DND-41 (cell line): ENCODE measurements around the gene ST3GAL4.
A peak's percentile ranks its signal among the peaks of the same experiment; 100 is the strongest.

Experiments
- ATAC-seq: fragments of 200-7000 bp; cut with Tn5 transposase; 3 replicates; pipeline ENCODE4 v1.9.1; 2021; ENCODE audit warnings: low read depth; ENCODE audit not compliant: insufficient read depth
- DNase-seq: peaks from one replicate; pipeline ENCODE4 v3.0.0-alpha.2; 2020
- H2AFZ ChIP-seq: 2 replicates; pipeline ENCODE4 v1.6.0; 2012; ENCODE audit warnings: low read depth, low read length
- H3K27ac ChIP-seq: 2 replicates; pipeline ENCODE4 v1.5.1; 2012; ENCODE audit warnings: low read length, inconsistent platforms
- H3K27me3 ChIP-seq: fragments of 200-600 bp; sonication (generic); 2 replicates; pipeline ENCODE4 v1.6.0; 2012; ENCODE audit warnings: low read length, mild to moderate bottlenecking, inconsistent platforms; ENCODE audit not compliant: insufficient read depth, poor library complexity
- H3K36me3 ChIP-seq: 2 replicates; pipeline ENCODE4 v1.5.1; 2012; ENCODE audit warnings: low read length, inconsistent platforms; ENCODE audit not compliant: insufficient read depth
- H3K4me1 ChIP-seq: 2 replicates; pipeline ENCODE4 v1.5.1; 2012; ENCODE audit warnings: mild to moderate bottlenecking, low read length; ENCODE audit not compliant: insufficient read depth
- H3K4me2 ChIP-seq: 2 replicates; pipeline ENCODE4 v1.6.0; 2012; ENCODE audit warnings: mild to moderate bottlenecking, moderate library complexity, low read length, inconsistent platforms; ENCODE audit not compliant: insufficient read depth
- H3K4me3 ChIP-seq, 2 experiments: fragments of 200-600 bp in 1 of 2; shearing (Covaris generic) in 1 of 2; 2 replicates each; pipeline ENCODE4 v1.5.1; 2012 to 2016; ENCODE audit warnings: inconsistent platforms in 2 of 2, low read length in 2 of 2, mild to moderate bottlenecking in 2 of 2, low read depth in 1 of 2, moderate library complexity in 1 of 2
- H3K79me2 ChIP-seq: 2 replicates; pipeline ENCODE4 v1.6.0; 2012; ENCODE audit warnings: low read length, inconsistent platforms; ENCODE audit not compliant: insufficient read depth
- H3K9ac ChIP-seq: 2 replicates; pipeline ENCODE4 v1.6.0; 2012; ENCODE audit warnings: low read depth, mild to moderate bottlenecking, inconsistent platforms, low read length, moderate library complexity
- H3K9me3 ChIP-seq: 2 replicates; pipeline ENCODE4 v1.5.1; 2012; ENCODE audit warnings: low read length, moderate library complexity, mild to moderate bottlenecking, inconsistent platforms; ENCODE audit not compliant: insufficient read depth, severe bottlenecking
- H4K20me1 ChIP-seq: 2 replicates; pipeline ENCODE4 v1.6.0; 2012; ENCODE audit warnings: low read length; ENCODE audit not compliant: insufficient read depth
- EZH2 ChIP-seq: IDR thresholded peaks from 3 replicates; pipeline ENCODE4 v1.6.1; 2012; ENCODE audit warnings: borderline replicate concordance, low read depth, mild to moderate bottlenecking, moderate library complexity, low read length, inconsistent platforms; ENCODE audit not compliant: severe bottlenecking
- TF ChIP-seq, protein P1 (sequence below): IDR thresholded peaks from 2 replicates; pipeline ENCODE4 v1.5.1; 2012; ENCODE audit warnings: borderline replicate concordance, low read length, moderate library complexity, mild to moderate bottlenecking; ENCODE audit not compliant: poor library complexity, severe bottlenecking; ENCODE audit errors: extremely low read depth

The ST3GAL4 gene

DNA sequence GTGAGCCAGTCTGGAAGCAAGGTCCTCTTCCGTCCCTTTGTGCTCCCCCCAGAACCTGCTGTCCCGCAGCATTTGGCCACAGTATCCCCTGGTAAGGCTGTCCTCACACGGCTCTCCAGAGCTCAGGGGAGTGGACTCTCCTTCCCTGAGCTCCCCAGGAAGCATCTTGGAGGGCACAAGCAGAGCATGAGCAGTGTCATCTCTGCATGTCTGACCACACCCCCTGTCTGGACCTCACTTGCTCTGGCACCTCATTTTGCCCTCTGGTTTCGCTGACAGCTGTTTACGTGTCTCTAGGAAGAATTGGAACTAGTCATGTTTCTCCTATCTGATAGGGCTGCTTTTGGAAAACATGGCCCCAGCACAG lies 36.1 kb upstream of the ST3GAL4 start:
- Histone ChIP-seq H3K27ac (peak overlapping the region; percentile 95), H3K4me1 (peaks cover 44% of the 10 kb centered on the region), H3K4me2 (peak overlapping the region; percentile 85), H4K20me1 (no peaks in the 10 kb centered on the region), H3K36me3 (no peaks in the 10 kb centered on the region), H3K27me3 (no peaks in the 10 kb centered on the region), H3K4me3 (peak overlapping the region in 1 of 2 experiments; percentile 51; a peak in 2 of 4 replicates), H3K79me2 (peaks cover 21% of the 10 kb centered on the region), H3K9me3 (no peaks in the 10 kb centered on the region), H3K9ac (peak overlapping the region; percentile 67), H2AFZ (peak overlapping the region; percentile 72)
- TF ChIP-seq, protein P1, sequence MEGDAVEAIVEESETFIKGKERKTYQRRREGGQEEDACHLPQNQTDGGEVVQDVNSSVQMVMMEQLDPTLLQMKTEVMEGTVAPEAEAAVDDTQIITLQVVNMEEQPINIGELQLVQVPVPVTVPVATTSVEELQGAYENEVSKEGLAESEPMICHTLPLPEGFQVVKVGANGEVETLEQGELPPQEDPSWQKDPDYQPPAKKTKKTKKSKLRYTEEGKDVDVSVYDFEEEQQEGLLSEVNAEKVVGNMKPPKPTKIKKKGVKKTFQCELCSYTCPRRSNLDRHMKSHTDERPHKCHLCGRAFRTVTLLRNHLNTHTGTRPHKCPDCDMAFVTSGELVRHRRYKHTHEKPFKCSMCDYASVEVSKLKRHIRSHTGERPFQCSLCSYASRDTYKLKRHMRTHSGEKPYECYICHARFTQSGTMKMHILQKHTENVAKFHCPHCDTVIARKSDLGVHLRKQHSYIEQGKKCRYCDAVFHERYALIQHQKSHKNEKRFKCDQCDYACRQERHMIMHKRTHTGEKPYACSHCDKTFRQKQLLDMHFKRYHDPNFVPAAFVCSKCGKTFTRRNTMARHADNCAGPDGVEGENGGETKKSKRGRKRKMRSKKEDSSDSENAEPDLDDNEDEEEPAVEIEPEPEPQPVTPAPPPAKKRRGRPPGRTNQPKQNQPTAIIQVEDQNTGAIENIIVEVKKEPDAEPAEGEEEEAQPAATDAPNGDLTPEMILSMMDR: no peak
- no peak for TF ChIP-seq EZH2
- ATAC-seq (no peak), DNase-seq (no peak)

GRCh38 chr11:126322996-126323395 lies 32.5 kb upstream of the ST3GAL4 start:
- ATAC-seq: no peak
- no peaks in the 10 kb centered on the region for H3K36me3 ChIP-seq

DNA sequence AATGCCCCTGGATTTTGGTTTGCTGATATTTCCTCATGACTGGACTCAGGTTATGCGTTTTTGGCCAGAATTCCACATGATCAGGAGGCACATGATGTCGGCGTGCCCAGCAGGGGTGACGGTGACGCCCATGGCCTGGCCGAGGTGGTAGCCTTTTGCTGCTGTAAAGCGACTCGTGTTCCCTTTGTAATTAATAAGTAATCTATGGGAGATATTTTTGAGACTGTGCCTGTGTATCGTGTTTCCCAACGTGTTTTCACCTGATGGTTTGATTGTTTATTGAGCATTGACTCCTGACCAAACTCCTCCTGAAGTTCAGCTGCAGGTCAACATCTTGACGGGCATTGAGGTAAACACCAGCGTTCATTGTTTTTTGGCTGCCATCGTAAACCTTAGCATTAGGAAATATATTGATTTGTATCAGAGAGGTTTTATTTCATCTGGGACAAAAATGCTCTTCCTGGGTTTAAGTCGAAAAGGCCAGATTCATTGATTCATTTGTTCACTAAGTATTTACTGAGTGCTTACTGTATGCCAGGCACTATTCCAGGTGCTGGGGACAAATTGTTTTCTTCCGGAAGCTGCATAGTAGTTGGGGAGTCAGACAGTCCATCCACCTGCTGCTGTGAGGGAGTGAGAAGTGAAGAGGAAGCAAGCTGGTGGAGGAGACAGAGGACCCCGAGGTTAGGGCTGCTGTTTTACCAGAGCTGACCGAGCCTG lies 28.0 kb upstream of the ST3GAL4 start:
- H4K20me1 ChIP-seq: peaks cover 2% of the 10 kb centered on the region; the same call in 1 of the 2 replicates
- no peaks in the 10 kb centered on the region for H3K9me3 ChIP-seq

More at GRCh38 chr11:126322996-126323395, 32.5 kb upstream of the ST3GAL4 start:
- peaks cover 35% of the 10 kb centered on the region for H3K4me1 ChIP-seq
- H4K20me1 ChIP-seq: no peaks in the 10 kb centered on the region
- no peak overlapping the region for H3K4me3 ChIP-seq
- DNase-seq: no peak
- H3K9ac ChIP-seq: no peak overlapping the region
- no peak overlapping the region for H3K27ac ChIP-seq
- peaks cover 21% of the 10 kb centered on the region for H3K79me2 ChIP-seq
- no peaks in the 10 kb centered on the region for H3K27me3 ChIP-seq
- H2AFZ ChIP-seq: no peak overlapping the region
- TF ChIP-seq EZH2: no peak
- TF ChIP-seq, protein P1: no peak
- H3K4me2 ChIP-seq: no peak overlapping the region
- H3K9me3 ChIP-seq: no peaks in the 10 kb centered on the region

More for the DNA sequence above, 28.0 kb upstream of the ST3GAL4 start:
- Histone ChIP-seq H3K4me3 (no peak overlapping the region), H3K27me3 (no peaks in the 10 kb centered on the region), H3K9ac (no peak overlapping the region), H2AFZ (no peak overlapping the region), H3K27ac (peak overlapping the region; percentile 23; the same call in 1 of the 2 replicates), H3K36me3 (peaks cover 14% of the 10 kb centered on the region), H3K4me2 (no peak overlapping the region), H3K79me2 (no peaks in the 10 kb centered on the region; the same call in 1 of the 2 replicates), H3K4me1 (0 out of 2 replicates have a peak, but pooled peaks cover 2% of the 10 kb centered on the region)
- no peak for TF ChIP-seq EZH2
- TF ChIP-seq, protein P1: no peak
- DNase-seq (no peak), ATAC-seq (no peak)
